K562 (cell line): ENCODE results near the gene S100A3. TPM values are rescaled to one million over a fixed set of nuclear protein-coding genes. Genes with fewer than 3 reads are reported as not detected.

ENCODE experiments used
- ATF1 ChIP-seq, 2 experiments: fragments of 450-650 bp in 1 of 2; IDR thresholded peaks; 2 replicates each; pipeline ENCODE4 v1.6.1; 2016; ENCODE audit warnings: missing compliant biosample characterization in 1 of 2, missing genetic modification characterization in 1 of 2
- CHCHD3 ChIP-seq: fragments of 250-450 bp; sonication (Bioruptor Pico); IDR thresholded peaks from 2 replicates; pipeline ENCODE4 v2.1.2; 2022; ENCODE audit warnings: mild to moderate bottlenecking
- CREB5 ChIP-seq: fragments of 250-450 bp; sonication (Bioruptor Pico); IDR thresholded peaks from 2 replicates; pipeline ENCODE4 v1.5.0; 2020; ENCODE audit warnings: mild to moderate bottlenecking
- CTBP1 ChIP-seq: fragments of 450-650 bp; IDR thresholded peaks from 2 replicates; pipeline ENCODE4 v1.6.1; 2016; ENCODE audit warnings: borderline replicate concordance
- HINFP ChIP-seq: fragments of 450-650 bp; conservative IDR thresholded peaks from 2 replicates; pipeline ENCODE4 v1.6.1; 2016; ENCODE audit warnings: missing genetic modification characterization, low read depth, mild to moderate bottlenecking, control low read depth, missing compliant biosample characterization
- HOXB6 ChIP-seq: fragments of 250-450 bp; sonication (Bioruptor Pico); IDR thresholded peaks from 2 replicates; pipeline ENCODE4 v1.5.1; 2022; ENCODE audit warnings: mild to moderate bottlenecking, borderline replicate concordance
- ID3 ChIP-seq, 2 experiments: fragments of 250-450 bp in 1 of 2; fragments of 450-650 bp in 1 of 2; sonication (Bioruptor Pico) in 1 of 2; IDR thresholded peaks; 2 replicates each; pipeline versions ENCODE4 v1.6.1 to v1.8.0; 2016 to 2021; ENCODE audit warnings: mild to moderate bottlenecking in 2 of 2, moderate library complexity in 2 of 2, missing compliant biosample characterization in 1 of 2, missing genetic modification characterization in 1 of 2
- L3MBTL2 ChIP-seq: fragments of 450-650 bp; IDR thresholded peaks from 2 replicates; pipeline ENCODE4 v1.6.1; 2016; ENCODE audit warnings: mild to moderate bottlenecking, moderate library complexity
- SLC30A9 ChIP-seq: fragments of 250-450 bp; sonication (Bioruptor Pico); IDR thresholded peaks from 2 replicates; pipeline ENCODE4 v1.8.0; 2022; ENCODE audit warnings: mild to moderate bottlenecking, moderate library complexity
- TAF9B ChIP-seq: fragments of 450-650 bp; IDR thresholded peaks from 2 replicates; pipeline ENCODE4 v1.6.1; 2018; ENCODE audit warnings: mild to moderate bottlenecking; ENCODE audit not compliant: partially characterized antibody
- polyA plus RNA-seq, 8 experiments: library from polyadenylated mRNA; depleted of rRNA in 4 of 8; stranded (reverse) in 5 of 8; unstranded in 3 of 8; fragments of >200 nt; fragmentation: Nextera tagmentation in 2 of 8; fragmentation: Illumina TruSeq in 1 of 8; extraction: Ambion mirVana in 2 of 8; extraction: Trizol in 1 of 8; gene quantifications; 2 replicates each; pipeline versions ENCODE4 v1.2.1 to v1.2.3, GENCODE V29; 2011 to 2014; ENCODE audit warnings: inconsistent platforms in 1 of 8, missing spikeins in 1 of 8
- total RNA-seq, 7 experiments: library from RNA; depleted of rRNA in 6 of 7; stranded (reverse); fragments of >200 nt in 6 of 7; fragmentation: Illumina TruSeq in 2 of 7; extraction: Trizol in 2 of 7; gene quantifications; 2 replicates each; pipeline versions ENCODE4 v1.2.1 to v1.2.3, GENCODE V29; 2011 to 2021; ENCODE audit warnings: low replicate concordance in 1 of 7
- TF ChIP-seq, protein P1 (sequence below), 2 experiments: fragments of 450-650 bp in 1 of 2; IDR thresholded peaks; 2 replicates each; pipeline ENCODE4 v1.6.1; 2011 to 2017; ENCODE audit warnings: low read depth in 2 of 2, antibody characterized with exemption in 1 of 2, borderline replicate concordance in 1 of 2, low read length in 1 of 2, mild to moderate bottlenecking in 1 of 2, mixed read lengths in 1 of 2; ENCODE audit not compliant: control insufficient read depth in 1 of 2
- TF ChIP-seq, protein P2 (sequence below): fragments of 450-650 bp; formaldehyde crosslinking; IDR thresholded peaks from 2 replicates; pipeline ENCODE4 v1.4.0; 2020; ENCODE audit warnings: mild to moderate bottlenecking, moderate library complexity
- TF ChIP-seq, protein P3 (sequence below): fragments of 250-450 bp; sonication (Bioruptor Pico); IDR thresholded peaks from 2 replicates; pipeline ENCODE4 v1.8.0; 2021; ENCODE audit warnings: borderline replicate concordance, mild to moderate bottlenecking, moderate library complexity; ENCODE audit not compliant: poor library complexity, severe bottlenecking

S100A3 gene
- total and polyA plus RNA-seq, 9 of the 15 experiments (the other 6 are each of a cell fraction or from before 2014, with no cell fraction given), result 0.08 to 1.7 (median 0.18) TPM; not detected in 4

- TF ChIP-seq, protein P1, sequence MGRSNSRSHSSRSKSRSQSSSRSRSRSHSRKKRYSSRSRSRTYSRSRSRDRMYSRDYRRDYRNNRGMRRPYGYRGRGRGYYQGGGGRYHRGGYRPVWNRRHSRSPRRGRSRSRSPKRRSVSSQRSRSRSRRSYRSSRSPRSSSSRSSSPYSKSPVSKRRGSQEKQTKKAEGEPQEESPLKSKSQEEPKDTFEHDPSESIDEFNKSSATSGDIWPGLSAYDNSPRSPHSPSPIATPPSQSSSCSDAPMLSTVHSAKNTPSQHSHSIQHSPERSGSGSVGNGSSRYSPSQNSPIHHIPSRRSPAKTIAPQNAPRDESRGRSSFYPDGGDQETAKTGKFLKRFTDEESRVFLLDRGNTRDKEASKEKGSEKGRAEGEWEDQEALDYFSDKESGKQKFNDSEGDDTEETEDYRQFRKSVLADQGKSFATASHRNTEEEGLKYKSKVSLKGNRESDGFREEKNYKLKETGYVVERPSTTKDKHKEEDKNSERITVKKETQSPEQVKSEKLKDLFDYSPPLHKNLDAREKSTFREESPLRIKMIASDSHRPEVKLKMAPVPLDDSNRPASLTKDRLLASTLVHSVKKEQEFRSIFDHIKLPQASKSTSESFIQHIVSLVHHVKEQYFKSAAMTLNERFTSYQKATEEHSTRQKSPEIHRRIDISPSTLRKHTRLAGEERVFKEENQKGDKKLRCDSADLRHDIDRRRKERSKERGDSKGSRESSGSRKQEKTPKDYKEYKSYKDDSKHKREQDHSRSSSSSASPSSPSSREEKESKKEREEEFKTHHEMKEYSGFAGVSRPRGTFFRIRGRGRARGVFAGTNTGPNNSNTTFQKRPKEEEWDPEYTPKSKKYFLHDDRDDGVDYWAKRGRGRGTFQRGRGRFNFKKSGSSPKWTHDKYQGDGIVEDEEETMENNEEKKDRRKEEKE (IDR thresholded peaks at IDR 0.05; ENCODE audit: borderline replicate concordance in 1 of 2, control insufficient read depth in 1 of 2, low read depth in 2 of 2, low read length in 1 of 2), result no peak
- no peak for TF ChIP-seq TAF9B
- no peak for TF ChIP-seq CREB5 (CRISPR knock-in tag)
- TF ChIP-seq, protein P2, sequence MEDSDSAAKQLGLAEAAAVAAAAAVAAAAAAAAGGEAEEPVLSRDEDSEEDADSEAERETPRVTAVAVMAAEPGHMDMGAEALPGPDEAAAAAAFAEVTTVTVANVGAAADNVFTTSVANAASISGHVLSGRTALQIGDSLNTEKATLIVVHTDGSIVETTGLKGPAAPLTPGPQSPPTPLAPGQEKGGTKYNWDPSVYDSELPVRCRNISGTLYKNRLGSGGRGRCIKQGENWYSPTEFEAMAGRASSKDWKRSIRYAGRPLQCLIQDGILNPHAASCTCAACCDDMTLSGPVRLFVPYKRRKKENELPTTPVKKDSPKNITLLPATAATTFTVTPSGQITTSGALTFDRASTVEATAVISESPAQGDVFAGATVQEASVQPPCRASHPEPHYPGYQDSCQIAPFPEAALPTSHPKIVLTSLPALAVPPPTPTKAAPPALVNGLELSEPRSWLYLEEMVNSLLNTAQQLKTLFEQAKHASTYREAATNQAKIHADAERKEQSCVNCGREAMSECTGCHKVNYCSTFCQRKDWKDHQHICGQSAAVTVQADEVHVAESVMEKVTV (CRISPR knock-in tag), result peak; percentile 76
- no peak for TF ChIP-seq HOXB6 (CRISPR knock-in tag)
- 0 out of 2 replicates have a peak, but pooled peaks have one; percentile 18 for TF ChIP-seq CTBP1
- TF ChIP-seq HINFP (tag), result no peak
- TF ChIP-seq SLC30A9 (CRISPR knock-in tag), result no peak
- TF ChIP-seq ATF1 (CRISPR knock-in tag; IDR thresholded peaks at IDR 0.05), result no peak
- no peak for TF ChIP-seq ATF1 (tag; IDR thresholded peaks at IDR 0.05)
- TF ChIP-seq CHCHD3 (CRISPR knock-in tag), result no peak
- TF ChIP-seq, protein P3, sequence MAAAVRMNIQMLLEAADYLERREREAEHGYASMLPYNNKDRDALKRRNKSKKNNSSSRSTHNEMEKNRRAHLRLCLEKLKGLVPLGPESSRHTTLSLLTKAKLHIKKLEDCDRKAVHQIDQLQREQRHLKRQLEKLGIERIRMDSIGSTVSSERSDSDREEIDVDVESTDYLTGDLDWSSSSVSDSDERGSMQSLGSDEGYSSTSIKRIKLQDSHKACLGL, result no peak
- TF ChIP-seq ID3 (CRISPR knock-in tag; IDR thresholded peaks at IDR 0.05), result no peak
- TF ChIP-seq ID3 (tag; IDR thresholded peaks at IDR 0.05), result no peak
- peak; percentile 20; the same call in 1 of the 2 replicates for TF ChIP-seq L3MBTL2
Observed at GRCh38 chr1:153532769-153533599, 16.1 kb downstream of the S100A3 start (continued).
